Cerebellar nuclear complex (tissue), 1 donor: ENCODE results near the gene IMPDH2.

ENCODE experiments used
- DNase-seq, 2 experiments: peaks; one replicate each; lab custom pipeline; 2025; lab: John Stamatoyannopoulos, UW

The IMPDH2 gene

GRCh38 chr3:48980295-48980694, 48.9 kb downstream of the IMPDH2 start:
- no peak for DNase-seq

DNA sequence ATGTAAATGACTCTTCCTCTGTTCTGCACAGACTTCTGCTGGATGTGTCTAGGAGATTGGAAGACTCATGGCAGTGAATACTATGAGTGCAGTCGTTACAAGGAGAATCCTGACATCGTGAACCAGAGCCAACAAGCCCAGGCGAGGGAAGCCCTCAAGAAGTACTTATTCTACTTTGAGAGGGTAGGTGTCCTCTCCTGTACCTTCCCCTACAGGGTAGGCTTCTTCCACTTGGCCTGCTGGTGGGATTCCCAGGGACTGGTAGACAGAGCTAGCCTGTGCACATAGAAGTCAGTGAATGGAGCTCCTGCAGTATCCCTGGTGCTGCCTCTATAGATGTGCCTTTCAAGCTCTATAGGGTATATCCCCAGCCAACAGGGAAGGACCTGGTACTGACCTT, 49.7 kb downstream of the IMPDH2 start:
- no peak for DNase-seq
